Measurements from ENCODE around the gene HINT2.

- TF ChIP-seq CTCF (conservative IDR thresholded peaks at IDR 0.05; ENCODE audit: low read length) = no peak
- no peak for TF ChIP-seq EZH2phosphoT487 (IDR thresholded peaks at IDR 0.05; ENCODE audit: borderline replicate concordance)
These were observed 21.8 kb upstream of the HINT2 start for GRCh38 chr9:35836595-35836994.

All from Loucy (cell line).